ENCODE data around the gene HS6ST2. TPM values are rescaled to one million over a fixed set of nuclear protein-coding genes. Genes with fewer than 3 reads are reported as not detected.
A peak's percentile ranks its signal among the peaks of the same experiment; 100 is the strongest.
"Not testable (repeated sequence)": the region's sequence is repeated elsewhere in the genome, so short reads cannot be mapped to it uniquely, and the experiment has no call there.

HS6ST2 gene
- 1.3 and 5.5 TPM in 2 replicates for total RNA-seq (2014; rRNA removed; shearing (Covaris generic); ENCODE audit: low replicate concordance)

DNA sequence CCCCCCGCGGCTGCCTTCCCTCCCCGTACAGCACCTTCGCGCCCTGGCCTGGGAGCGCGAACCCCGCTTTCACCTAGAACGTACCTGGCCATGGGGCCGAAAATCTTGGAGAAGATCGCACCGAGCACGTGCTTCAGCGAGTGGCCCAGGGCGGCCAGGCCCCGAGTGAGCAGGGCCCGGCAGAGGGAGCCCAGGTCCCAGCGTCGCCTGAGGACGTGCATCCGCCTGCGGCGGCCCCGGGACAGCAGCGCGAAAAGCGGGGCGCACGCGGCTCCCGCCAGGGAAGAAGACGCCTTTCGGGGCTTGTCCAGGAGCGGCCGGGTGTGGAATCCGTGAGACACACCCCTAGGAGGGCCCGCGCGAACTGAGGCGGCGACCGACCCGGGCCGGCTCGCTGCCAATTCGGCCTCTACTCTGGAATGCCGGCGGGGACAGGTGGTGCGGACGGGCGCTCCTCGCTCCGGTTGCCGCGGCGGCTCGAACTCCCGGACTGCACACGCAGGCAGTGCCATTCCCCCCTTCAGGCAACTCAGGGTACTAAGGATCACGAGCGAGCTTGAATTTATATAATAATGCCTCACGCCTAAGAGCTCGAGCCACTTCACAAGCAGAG is at the start of gene HS6ST2:
HS6ST2 (minus strand) TSS at position 539 of the 613 bp plus-strand sequence.
- Histone ChIP-seq H3K9me3 (no peaks in the 10 kb centered on the region), H3K27me3 (no peaks in the 10 kb centered on the region), H3K36me3 (no peaks in the 10 kb centered on the region), H3K4me3 (peak within 1 kb of the TSS; percentile 38)
- peak; percentile 10 for DNase-seq

DNA sequence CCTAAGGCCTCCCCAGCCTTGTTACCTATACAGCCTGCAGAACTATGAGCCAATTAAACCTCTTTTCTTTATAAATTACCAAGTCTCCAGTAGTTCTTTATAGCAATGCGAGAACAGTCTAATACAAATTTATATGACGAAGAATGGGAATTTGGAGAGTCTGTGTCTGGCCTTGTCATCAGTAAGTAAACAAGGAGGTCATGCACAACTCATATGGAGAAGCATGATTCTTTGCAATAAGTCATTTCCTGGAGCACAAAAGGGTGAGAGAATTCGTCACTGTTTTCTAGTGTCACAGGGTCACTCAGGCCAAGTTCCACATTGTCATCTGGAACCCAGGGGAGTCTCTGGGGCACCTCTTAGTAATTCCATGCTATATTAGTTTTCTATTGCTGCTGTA is 49.0 kb upstream of the HS6ST2 start:
- no peak overlapping the region for H3K4me3 ChIP-seq
- no peaks in the 10 kb centered on the region for H3K36me3 ChIP-seq
- DNase-seq: no peak
- H3K9me3 ChIP-seq: no peaks in the 10 kb centered on the region
- no peaks in the 10 kb centered on the region for H3K27me3 ChIP-seq

DNA sequence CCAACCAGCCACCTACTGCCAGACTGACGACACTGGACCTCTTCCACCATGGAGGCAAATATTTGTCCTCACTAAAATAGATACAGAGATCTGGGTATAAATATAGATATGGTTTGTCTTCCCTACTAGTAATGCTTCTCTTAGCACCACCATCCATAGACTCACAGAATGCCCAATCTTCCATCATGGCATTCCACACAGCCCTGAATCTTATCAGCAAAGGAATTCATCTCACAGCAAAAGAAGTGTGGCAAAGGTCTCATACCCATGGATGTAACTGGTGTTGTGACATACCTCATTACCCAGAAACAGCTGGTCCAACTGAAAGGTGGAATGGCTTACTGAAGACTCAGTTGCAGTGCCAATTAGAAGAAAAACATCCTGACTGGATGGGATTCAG is 47.2 kb upstream of the HS6ST2 start:
- DNase-seq: no peak
- H3K4me3 ChIP-seq: no peak overlapping the region
- H3K27me3 ChIP-seq: no peaks in the 10 kb centered on the region
- no peaks in the 10 kb centered on the region for H3K36me3 ChIP-seq
- no peaks in the 10 kb centered on the region for H3K9me3 ChIP-seq

DNA sequence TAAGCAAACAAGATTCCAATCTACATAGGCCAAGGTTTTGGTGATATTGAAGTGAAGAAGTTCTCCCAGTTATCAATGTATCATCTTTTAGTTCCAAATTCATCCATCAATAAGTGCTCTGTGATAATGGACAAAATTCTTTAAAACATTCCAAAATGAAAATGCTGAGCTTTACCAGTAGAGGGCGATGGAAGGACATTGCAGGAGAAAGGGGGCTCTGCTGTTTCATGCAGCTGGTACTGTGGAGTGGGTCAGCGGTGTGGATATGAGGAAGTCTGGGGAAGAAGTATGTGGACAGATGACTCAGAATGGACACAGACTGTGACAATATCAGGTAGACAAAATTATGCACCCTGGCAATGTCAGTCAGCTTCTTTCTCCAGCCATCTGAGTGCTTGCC is 46.6 kb upstream of the HS6ST2 start:
- no peaks in the 10 kb centered on the region for H3K27me3 ChIP-seq
- no peak for DNase-seq
- no peak overlapping the region for H3K4me3 ChIP-seq
- no peaks in the 10 kb centered on the region for H3K36me3 ChIP-seq
- H3K9me3 ChIP-seq: no peaks in the 10 kb centered on the region

DNA sequence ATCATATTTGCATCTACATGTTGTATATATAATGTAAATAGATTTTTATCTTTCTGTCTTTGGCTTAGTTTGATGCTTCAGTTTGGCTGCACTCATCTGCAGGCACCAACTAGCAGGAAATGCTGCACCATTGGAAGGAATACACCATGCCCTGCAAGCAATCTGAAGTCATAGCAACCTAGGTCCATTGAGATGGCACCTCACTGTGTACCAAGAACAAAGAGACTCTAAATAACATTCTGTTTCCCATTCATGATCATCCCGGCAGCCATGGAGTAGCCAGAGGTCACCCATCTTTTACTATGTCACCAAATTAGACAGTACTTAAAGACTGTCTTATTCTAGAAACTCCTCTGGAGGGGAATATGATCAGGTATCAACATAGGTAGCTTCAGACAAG is 40.8 kb upstream of the HS6ST2 start:
- Histone ChIP-seq H3K9me3 (no peaks in the 10 kb centered on the region), H3K36me3 (no peaks in the 10 kb centered on the region), H3K4me3 (no peak overlapping the region), H3K27me3 (no peaks in the 10 kb centered on the region)
- DNase-seq: no peak

DNA sequence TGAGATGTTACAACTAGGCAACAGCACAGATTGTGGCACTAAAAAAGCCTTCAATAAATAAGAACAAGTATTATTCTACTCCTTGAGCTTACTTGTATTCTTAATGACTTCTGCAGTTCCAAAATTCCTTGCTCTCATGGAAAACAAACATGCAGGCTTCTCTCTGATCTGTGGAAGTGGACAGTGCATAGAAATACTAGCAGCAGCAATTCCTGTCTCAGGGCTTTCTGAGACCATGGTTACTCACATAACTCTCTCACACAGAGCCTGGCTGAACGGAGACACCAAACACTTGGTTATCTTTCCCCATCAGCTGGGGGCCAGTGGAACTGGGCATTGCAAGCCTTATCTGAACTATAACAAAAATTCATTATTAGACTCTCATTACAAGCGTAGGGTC is 32.4 kb upstream of the HS6ST2 start:
- H3K27me3 ChIP-seq: no peaks in the 10 kb centered on the region
- no peaks in the 10 kb centered on the region for H3K9me3 ChIP-seq
- no peak for DNase-seq
- no peaks in the 10 kb centered on the region for H3K36me3 ChIP-seq
- H3K4me3 ChIP-seq: no peak overlapping the region

DNA sequence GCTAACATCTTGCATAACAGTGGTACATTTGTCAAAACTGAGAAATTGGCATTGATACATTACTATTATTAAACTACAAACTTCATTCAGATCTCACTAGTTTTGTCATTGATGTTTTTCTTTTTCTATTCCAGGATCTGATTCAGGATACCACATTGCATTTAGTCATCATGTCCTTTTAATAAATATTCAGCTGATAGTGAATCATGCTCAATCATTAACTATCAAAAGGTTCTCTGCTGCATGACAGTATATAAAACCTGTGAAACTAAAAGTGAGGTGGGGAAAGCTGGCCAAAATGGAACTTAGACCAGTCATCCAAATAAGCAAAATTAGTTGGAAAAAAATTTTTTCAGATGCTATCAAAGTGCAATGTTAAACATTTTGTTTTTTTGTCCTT is 28.1 kb upstream of the HS6ST2 start:
- Histone ChIP-seq H3K36me3 (no peaks in the 10 kb centered on the region), H3K27me3 (no peaks in the 10 kb centered on the region), H3K4me3 (no peak overlapping the region), H3K9me3 (no peaks in the 10 kb centered on the region)
- DNase-seq: no peak

DNA sequence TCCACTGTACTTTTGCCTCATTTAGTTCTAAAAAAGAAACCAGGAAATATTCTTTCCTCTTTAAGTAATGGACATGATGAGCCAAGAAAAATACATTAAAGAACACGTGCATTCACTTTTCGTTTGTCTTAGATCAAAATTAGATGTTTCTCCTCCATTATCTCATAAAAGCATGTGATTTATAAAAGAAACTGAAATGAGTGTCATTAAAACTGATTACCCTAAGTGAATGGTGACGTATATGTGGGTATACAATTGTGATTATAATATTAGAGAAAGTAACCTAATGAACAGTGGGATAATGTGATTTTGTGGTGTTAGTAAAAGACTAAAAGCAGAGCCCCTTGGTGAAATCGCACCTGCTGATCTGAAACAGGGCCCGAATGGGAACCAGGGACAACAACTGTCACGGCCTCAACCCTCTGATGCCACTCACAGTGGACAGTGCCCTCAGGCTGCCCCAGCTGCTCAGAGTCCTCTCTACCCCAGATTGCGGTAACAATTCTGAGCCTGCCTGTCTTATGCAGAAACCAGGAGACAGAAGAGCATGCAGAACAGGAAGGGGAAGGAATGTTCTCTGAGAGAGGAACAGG is 25.7 kb upstream of the HS6ST2 start:
- no peaks in the 10 kb centered on the region for H3K27me3 ChIP-seq
- no peaks in the 10 kb centered on the region for H3K9me3 ChIP-seq
- DNase-seq: no peak
- H3K4me3 ChIP-seq: no peak overlapping the region
- no peaks in the 10 kb centered on the region for H3K36me3 ChIP-seq

DNA sequence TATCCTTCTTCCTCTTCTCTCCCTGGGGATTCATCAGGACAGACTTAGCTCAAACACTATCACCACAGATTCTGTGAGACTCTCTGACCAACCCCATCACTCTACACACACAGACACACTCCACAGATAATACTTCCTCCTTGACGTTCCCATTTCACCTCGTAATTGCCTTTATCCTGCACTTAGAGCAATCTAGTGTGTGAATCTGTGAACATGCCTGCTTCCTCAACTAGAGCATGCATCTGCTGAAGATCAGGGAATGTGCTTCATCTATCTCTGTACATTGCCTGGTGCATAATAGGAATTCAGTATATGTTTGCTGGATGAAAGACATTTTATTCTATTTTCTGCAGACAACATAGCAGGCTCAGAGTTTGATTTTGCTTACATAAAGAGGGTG is 25.1 kb upstream of the HS6ST2 start:
- DNase-seq: no peak
- Histone ChIP-seq H3K9me3 (no peaks in the 10 kb centered on the region), H3K4me3 (no peak overlapping the region), H3K27me3 (no peaks in the 10 kb centered on the region), H3K36me3 (no peaks in the 10 kb centered on the region)

DNA sequence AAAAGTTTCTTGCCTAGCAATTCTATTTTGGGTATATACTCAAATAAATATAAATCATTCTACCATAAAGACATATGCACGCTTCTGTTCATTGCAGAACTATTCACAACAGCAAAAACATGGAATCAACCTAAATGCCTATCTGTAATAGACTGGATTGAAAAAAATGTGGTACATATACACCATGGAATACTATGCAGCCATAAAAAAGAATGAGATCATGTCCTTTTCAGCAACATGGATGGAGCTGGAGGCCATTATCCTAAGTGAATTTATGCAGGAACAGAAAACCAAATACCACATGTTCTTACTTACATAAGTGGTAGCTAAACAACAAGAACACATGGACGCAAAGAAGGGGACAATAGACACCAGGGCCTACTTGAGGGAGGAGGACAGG is 21.6 kb upstream of the HS6ST2 start:
- not testable (repeated sequence) for DNase-seq, H3K9me3 ChIP-seq, H3K36me3 ChIP-seq, H3K4me3 ChIP-seq, H3K27me3 ChIP-seq

DNA sequence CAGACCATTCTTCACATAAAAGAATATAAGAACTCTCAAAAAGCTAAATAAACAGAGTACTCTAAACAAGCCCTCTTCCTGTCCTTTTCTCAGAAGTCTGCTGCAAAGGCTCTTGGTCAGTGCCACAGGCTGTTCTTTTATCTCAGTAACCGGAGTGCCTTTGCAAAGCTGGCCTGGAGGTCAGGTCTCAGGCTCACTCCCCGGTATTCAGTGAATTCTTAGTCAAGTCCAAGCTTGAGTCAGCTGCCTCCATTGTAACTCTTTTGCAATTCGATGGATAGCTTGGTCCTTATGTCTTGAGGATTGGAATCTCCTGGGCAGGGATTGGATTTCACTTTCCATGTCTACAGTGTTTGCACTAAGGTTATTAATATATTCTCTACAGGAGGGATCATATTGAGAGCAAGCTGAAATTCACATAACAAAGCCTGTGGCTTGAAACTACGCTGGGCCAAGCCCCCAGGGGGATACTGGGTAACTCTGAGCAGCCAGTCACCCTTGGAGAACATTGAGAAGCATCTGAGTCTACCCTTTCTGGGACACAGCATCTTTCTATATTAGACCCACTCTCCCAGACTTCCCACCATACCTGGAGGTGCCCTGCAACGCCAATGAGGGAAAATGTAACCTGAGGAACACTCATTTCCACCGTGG is 10.0 kb upstream of the HS6ST2 start:
- H3K36me3 ChIP-seq: no peaks in the 10 kb centered on the region
- no peaks in the 10 kb centered on the region for H3K27me3 ChIP-seq
- DNase-seq: no peak
- H3K4me3 ChIP-seq: no peak overlapping the region
- no peaks in the 10 kb centered on the region for H3K9me3 ChIP-seq

DNA sequence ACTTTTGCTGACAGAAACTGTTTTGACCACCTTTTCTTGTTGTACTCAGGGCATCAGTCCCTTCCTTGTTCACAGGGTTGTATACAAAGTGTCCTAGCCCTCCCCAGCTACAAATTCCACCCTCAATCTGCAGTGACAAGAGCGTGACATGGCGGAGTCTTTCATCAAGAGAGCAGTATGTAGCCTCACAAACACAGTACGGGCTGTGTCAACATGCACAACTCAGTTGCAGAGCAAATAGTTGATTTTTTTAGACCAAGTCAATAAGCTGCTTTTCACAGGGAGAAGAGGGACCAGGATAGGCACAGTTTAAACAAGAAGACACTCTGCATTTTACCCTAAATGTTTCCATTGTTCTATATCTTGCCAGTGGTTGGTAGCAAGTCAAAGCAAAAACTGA is 8.6 kb upstream of the HS6ST2 start:
- Histone ChIP-seq H3K4me3 (no peak overlapping the region), H3K36me3 (no peaks in the 10 kb centered on the region), H3K9me3 (no peaks in the 10 kb centered on the region), H3K27me3 (no peaks in the 10 kb centered on the region)
- DNase-seq: no peak

DNA sequence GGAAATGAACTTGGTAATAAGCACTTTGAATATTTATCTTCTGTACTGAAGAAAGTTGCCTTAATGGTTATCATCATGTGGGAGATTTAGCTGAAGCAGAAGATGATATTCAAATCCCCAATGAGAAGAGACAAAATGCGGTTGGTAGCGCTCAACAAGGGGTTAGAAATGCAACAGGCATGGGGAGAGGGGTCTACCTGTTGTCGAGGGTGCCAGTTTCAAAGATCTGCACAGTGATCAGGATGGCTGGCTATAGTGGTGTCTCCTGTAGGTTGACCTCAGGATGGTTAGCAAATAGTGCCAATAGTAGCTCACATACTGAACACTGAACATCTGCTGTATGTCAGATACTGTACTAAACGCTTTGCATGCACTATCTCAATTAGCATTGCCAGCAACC is 7.0 kb upstream of the HS6ST2 start:
- no peak for DNase-seq
- Histone ChIP-seq H3K36me3 (no peaks in the 10 kb centered on the region), H3K4me3 (no peak overlapping the region), H3K9me3 (no peaks in the 10 kb centered on the region), H3K27me3 (no peaks in the 10 kb centered on the region)

DNA sequence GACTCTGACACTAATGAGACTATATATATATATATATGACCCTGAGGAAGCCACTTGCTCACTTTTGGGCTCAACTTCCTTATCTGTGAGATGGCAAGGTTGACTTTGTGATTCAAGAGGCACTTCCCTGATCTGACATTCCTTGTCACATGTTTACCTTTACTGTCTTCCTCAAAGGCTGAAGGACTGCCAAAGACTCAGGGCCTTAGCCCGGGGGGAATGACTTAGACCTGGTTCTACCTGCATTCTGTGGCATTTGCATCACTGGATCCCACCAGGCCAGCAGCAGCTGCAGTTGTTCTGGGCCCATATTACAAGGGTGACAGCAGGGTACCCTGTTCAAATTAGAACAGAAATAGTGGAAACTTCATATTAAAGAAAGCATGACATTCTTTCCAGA is 3.1 kb upstream of the HS6ST2 start:
- Histone ChIP-seq H3K36me3 (no peaks in the 10 kb centered on the region), H3K27me3 (no peaks in the 10 kb centered on the region), H3K9me3 (no peaks in the 10 kb centered on the region), H3K4me3 (no peak overlapping the region)
- DNase-seq: no peak

DNA sequence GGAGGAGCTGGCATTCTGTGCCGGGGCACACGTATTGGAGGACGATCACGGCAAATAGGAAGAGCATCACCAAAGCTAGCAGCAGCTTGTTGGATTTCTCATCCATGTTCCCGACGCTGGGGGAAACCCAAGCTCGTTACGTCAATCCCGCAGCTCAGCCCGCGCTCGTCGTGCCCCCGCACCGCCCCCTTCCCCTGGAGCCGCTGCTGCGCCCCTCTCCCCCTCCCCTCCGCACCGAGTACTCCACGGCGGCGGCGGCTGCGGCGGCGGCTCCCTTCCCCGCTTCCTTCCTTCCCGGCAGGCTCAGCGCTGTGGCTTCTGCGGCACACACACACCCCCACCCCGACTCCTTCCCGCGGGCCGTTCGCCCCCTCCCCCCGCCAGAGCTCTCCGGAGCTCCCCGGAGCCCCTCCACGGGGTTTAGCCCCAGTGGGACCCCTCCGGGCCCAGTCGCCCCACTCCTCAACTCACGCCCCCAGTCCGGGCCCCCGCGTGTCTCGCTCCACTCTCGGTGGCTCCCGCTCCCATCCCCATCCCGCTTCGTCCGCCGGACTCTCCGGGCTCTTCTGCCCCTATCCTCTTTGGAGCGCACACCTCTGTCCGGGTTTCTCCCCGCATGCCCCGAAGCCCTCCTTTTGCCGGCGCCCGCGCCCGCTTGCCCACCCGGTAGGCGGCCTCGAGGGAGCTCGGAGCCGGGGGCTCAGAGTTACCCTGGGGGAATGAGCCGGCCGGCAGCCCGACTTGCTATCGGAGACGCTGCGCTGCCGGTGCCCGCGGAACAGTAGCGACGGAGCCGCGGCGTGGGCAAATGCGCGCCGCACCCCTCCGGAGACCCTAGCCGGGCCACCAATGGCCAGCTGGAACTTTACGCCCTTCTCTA is 978 bp downstream of the HS6ST2 start:
- H3K4me3 ChIP-seq: peak overlapping the region; percentile 38
- no peaks in the 10 kb centered on the region for H3K9me3 ChIP-seq
- no peaks in the 10 kb centered on the region for H3K36me3 ChIP-seq
- DNase-seq: peak; percentile 31
- H3K27me3 ChIP-seq: no peaks in the 10 kb centered on the region

DNA sequence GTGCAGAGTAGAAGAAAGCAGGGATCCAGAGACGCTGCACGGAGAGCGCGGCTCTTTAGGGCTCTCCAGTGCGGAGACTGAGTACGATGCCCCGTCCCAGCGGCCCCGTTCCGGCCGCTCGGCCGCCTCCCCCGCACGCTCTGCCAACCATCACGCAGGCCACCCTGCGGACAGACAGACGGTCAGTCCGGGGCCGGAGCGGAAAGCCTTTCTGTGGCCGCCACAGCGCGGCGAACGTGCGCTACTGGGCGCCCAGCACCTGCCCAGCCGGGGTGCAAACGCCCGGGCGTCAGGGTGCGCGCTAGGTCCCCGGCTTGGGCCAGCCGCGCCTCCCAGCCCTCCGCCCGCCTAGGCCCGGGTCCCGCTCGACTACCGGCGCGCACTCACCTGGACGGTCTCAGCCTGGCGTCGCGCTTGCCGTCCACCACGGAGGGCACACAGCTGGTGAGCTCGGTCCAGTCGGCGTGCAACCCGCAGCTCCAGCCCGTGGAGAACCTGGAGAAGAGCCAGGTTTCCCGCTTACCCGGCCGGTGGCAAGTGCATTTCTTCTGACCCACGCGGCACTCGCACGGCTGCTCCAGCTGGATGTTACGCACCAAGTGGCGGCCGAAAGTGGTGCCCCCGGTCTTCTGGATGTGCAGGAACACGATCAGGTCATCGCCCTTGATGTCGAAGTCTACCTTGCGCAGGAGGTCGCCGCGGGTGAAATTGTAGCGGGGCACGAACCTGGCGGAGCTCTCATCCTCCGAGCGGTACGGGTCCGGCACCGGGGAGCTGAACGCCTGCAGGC is 1.8 kb downstream of the HS6ST2 start:
- Histone ChIP-seq H3K4me3 (peak overlapping the region; percentile 38), H3K27me3 (no peaks in the 10 kb centered on the region), H3K9me3 (no peaks in the 10 kb centered on the region), H3K36me3 (no peaks in the 10 kb centered on the region)
- no peak for DNase-seq

DNA sequence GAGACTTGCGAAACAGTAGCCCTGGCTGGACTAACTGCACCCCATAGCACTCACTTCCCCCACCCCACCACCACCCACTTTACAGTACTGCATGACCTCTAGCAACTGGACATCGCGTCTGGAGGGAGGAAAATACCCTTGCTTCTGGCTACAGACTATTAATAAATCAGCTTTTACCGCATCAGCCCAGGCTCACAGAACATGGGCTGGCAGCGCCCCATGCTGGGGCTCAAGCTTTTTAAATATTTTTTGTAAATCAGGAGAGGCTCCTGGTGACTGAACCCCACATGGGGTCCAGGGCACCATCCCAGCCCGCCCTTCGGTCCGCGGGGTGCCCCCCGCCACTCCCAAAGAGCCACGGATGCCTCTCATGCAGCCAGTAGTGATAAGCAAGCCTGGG is 2.7 kb downstream of the HS6ST2 start:
- Histone ChIP-seq H3K27me3 (no peaks in the 10 kb centered on the region), H3K9me3 (no peaks in the 10 kb centered on the region), H3K4me3 (no peak overlapping the region), H3K36me3 (no peaks in the 10 kb centered on the region)
- DNase-seq: no peak

Measured in MG63 (cell line).